ENCODE data around the gene CGB3.

DNA sequence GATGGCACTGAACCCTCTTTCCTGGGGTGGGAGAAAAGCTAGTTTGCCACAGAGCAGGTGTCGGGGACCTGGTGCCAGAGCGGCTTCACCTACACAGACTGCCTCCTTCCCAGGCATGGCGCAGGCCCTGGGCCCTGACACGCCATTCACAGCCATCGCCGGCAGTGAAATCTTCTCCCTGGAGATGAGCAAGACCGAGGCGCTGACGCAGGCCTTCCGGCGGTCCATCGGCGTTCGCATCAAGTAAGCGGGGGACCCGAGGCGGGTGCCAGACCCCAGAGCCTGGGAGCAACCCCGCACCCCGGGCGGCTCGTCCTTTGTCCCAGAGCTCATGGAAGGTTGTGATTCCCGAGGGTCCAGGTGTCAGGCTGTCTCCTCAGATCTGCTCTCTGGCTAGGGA is 17.2 kb downstream of the CGB3 start:
- TF ChIP-seq ESRRA (IDR thresholded peaks at IDR 0.05; ENCODE audit: low read length) (no peak), CHD4 (IDR thresholded peaks at IDR 0.05) (no peak), POLR2AphosphoS5 (IDR thresholded peaks at IDR 0.05; ENCODE audit: low read length) (no peak), CTCF (IDR thresholded peaks at IDR 0.05 in 2 of 3, conservative IDR thresholded peaks at IDR 0.05 in 1 of 3; ENCODE audit: control insufficient read depth in 2 of 3, extremely low read depth in 1 of 3, insufficient read depth in 1 of 3, low read depth in 3 of 3, low read length in 3 of 3) (no peak), PML (IDR thresholded peaks at IDR 0.05; ENCODE audit: low read length) (no peak), CUX1 (IDR thresholded peaks at IDR 0.05; ENCODE audit: insufficient replicate concordance, low read depth, low read length) (no peak), ZNF274 (IDR thresholded peaks at IDR 0.05; ENCODE audit: insufficient read depth, insufficient read length) (no peak), SMAD1 (IDR thresholded peaks at IDR 0.05; ENCODE audit: low read depth, partially characterized antibody) (no peak), CEBPZ (IDR thresholded peaks at IDR 0.05; ENCODE audit: low read depth, low read length) (no peak)
- TF ChIP-seq, protein P1, sequence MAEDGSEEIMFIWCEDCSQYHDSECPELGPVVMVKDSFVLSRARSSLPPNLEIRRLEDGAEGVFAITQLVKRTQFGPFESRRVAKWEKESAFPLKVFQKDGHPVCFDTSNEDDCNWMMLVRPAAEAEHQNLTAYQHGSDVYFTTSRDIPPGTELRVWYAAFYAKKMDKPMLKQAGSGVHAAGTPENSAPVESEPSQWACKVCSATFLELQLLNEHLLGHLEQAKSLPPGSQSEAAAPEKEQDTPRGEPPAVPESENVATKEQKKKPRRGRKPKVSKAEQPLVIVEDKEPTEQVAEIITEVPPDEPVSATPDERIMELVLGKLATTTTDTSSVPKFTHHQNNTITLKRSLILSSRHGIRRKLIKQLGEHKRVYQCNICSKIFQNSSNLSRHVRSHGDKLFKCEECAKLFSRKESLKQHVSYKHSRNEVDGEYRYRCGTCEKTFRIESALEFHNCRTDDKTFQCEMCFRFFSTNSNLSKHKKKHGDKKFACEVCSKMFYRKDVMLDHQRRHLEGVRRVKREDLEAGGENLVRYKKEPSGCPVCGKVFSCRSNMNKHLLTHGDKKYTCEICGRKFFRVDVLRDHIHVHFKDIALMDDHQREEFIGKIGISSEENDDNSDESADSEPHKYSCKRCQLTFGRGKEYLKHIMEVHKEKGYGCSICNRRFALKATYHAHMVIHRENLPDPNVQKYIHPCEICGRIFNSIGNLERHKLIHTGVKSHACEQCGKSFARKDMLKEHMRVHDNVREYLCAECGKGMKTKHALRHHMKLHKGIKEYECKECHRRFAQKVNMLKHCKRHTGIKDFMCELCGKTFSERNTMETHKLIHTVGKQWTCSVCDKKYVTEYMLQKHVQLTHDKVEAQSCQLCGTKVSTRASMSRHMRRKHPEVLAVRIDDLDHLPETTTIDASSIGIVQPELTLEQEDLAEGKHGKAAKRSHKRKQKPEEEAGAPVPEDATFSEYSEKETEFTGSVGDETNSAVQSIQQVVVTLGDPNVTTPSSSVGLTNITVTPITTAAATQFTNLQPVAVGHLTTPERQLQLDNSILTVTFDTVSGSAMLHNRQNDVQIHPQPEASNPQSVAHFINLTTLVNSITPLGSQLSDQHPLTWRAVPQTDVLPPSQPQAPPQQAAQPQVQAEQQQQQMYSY (CRISPR knock-in tag; IDR thresholded peaks at IDR 0.05), result no peak
- TF ChIP-seq, protein P2, sequence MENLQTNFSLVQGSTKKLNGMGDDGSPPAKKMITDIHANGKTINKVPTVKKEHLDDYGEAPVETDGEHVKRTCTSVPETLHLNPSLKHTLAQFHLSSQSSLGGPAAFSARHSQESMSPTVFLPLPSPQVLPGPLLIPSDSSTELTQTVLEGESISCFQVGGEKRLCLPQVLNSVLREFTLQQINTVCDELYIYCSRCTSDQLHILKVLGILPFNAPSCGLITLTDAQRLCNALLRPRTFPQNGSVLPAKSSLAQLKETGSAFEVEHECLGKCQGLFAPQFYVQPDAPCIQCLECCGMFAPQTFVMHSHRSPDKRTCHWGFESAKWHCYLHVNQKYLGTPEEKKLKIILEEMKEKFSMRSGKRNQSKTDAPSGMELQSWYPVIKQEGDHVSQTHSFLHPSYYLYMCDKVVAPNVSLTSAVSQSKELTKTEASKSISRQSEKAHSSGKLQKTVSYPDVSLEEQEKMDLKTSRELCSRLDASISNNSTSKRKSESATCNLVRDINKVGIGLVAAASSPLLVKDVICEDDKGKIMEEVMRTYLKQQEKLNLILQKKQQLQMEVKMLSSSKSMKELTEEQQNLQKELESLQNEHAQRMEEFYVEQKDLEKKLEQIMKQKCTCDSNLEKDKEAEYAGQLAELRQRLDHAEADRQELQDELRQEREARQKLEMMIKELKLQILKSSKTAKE (IDR thresholded peaks at IDR 0.05; ENCODE audit: low read depth, poor library complexity, severe bottlenecking), result no peak
- TF ChIP-seq, protein P3, sequence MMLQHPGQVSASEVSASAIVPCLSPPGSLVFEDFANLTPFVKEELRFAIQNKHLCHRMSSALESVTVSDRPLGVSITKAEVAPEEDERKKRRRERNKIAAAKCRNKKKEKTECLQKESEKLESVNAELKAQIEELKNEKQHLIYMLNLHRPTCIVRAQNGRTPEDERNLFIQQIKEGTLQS (IDR thresholded peaks at IDR 0.05; ENCODE audit: borderline replicate concordance, extremely low read depth, low read depth, low read length), result no peak
- TF ChIP-seq, protein P4, sequence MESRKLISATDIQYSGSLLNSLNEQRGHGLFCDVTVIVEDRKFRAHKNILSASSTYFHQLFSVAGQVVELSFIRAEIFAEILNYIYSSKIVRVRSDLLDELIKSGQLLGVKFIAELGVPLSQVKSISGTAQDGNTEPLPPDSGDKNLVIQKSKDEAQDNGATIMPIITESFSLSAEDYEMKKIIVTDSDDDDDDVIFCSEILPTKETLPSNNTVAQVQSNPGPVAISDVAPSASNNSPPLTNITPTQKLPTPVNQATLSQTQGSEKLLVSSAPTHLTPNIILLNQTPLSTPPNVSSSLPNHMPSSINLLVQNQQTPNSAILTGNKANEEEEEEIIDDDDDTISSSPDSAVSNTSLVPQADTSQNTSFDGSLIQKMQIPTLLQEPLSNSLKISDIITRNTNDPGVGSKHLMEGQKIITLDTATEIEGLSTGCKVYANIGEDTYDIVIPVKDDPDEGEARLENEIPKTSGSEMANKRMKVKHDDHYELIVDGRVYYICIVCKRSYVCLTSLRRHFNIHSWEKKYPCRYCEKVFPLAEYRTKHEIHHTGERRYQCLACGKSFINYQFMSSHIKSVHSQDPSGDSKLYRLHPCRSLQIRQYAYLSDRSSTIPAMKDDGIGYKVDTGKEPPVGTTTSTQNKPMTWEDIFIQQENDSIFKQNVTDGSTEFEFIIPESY (IDR thresholded peaks at IDR 0.05), result no peak

Measured in GM12878 (cell line).